C4-2B (cell line): Measurements from ENCODE around the gene MED15.

Source experiments
- CTCF ChIP-seq: fragments of 450-650 bp; conservative IDR thresholded peaks from 2 replicates; pipeline ENCODE4 v1.5.1; 2017; ENCODE audit warnings: mild to moderate bottlenecking
- ZFX ChIP-seq: fragments of 450-650 bp; IDR thresholded peaks from 2 replicates; pipeline ENCODE4 v1.6.1; 2017

DNA sequence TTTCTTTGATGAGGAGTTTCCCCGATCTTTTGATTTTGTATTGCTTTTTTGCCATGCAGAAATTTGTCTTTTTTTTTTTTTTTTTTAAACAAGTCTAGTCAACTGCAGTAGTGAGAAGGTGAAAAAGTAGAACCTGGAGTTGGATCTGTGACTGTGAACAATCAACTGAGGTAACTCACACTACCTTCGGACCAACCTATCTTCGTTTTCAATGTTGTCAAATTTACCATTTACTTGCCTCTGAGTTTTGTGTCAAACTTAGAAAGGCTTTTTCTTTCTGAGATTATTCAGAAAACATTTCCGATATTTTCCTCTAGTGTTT is 32.3 kb upstream of the MED15 start:
- TF ChIP-seq CTCF (no peak), ZFX (no peak)
